Measurements from ENCODE around the gene CELSR3. TPM values are rescaled to one million over a fixed set of nuclear protein-coding genes. Genes with fewer than 3 reads are reported as not detected.

The CELSR3 gene
- total and polyA plus RNA-seq, 2 donors, result 0.48 to 0.79 TPM

DNA sequence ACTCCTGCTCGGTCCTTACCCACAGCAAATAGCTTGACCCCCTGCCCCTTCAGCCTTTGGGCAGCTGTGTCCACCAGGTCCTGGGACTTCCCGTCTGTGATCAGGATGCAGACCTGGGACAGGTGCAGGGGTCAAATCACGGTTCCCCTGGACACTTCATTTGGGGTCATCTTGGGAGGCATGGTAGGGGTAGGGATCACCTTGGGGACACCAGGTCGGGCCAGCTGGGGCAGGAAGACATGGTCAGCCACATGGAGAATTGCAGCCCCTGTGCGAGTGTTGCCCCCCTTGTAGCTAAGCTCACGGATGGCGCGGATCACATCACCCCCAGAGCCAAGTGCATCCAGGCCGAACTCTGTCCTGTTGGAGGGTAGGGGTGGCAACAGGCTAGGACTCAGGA is 69.3 kb downstream of the CELSR3 start:
- Histone ChIP-seq H3K4me1 (ENCODE audit: insufficient read depth) (no peaks in the 10 kb centered on the region), H3K36me3 (ENCODE audit: insufficient read depth) (no peaks in the 10 kb centered on the region), H3K27ac (ENCODE audit: low read depth) (no peak overlapping the region), H3K4me3 (ENCODE audit: low read depth, low read length) (no peak overlapping the region)
- DNase-seq (ENCODE audit: extremely low spot score), result no peak
- WGBS, result 94% methylated on average over 9 of the region's 9 CpGs

DNA sequence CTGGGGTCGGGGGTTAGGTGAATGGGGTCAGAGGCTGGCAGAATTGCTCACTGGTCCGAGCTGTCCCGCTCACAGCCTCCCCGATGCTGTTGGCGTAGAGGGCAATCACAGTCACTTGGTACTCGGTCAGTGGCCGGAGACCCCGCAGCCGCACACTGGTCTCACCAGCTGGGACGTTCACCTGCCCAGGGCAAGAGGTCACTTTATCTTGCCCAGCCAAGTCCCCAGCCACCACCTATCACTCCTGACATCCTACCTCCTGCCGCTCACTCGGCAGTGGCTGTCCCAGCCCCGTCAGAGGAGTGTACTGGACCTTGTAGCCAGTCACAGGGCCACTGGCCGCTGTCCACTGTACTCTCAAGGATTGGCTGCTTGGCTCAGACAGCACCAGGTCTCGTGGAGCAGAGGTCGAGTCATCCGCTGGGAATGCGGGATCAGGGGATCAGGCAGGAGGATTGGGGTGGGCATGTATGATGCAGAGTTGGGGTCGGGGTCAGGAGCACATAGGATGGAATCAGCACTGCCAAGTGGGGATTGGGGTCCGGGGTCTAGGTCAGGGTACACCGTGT is 70.1 kb downstream of the CELSR3 start:
- WGBS, result 91% methylated on average over 21 of the region's 21 CpGs
- H3K27ac ChIP-seq (ENCODE audit: low read depth), result no peak overlapping the region
- no peaks in the 10 kb centered on the region for H3K4me1 ChIP-seq (ENCODE audit: insufficient read depth)
- no peak for DNase-seq (ENCODE audit: extremely low spot score)
- no peak overlapping the region for H3K4me3 ChIP-seq (ENCODE audit: low read depth, low read length)
- no peaks in the 10 kb centered on the region for H3K36me3 ChIP-seq (ENCODE audit: insufficient read depth)

DNA sequence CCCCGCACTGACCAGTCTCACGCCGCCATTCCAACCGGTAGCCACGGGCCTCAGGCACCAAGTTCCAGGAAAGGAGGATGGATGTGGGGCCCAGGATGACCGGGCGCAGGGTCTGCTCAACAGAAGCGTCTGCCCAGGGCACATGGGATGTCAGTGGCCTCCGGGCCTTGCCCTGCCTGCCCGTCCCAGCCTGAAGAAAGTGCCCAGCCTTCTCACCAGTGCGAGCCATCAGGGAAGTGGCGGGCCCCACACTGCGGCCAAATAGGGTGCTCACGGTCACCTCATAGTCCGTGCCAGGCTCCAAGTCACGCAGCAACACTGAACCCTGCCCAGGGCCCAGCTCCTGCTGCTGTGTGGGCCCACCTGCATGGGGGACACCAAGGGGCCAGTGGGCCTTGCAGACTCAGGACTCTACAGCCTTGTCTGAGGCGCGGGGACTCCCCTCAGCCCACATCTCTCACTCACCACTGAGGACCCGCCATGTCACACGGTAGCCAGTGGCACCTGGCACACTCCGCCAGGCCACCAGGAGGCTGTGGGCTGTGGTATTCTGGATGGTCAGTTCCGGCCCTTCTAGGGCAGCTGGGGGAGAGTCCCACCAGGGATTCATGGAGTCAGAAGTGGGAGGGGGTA is 70.7 kb downstream of the CELSR3 start:
- DNase-seq (ENCODE audit: extremely low spot score), result no peak
- Histone ChIP-seq H3K4me1 (ENCODE audit: insufficient read depth) (no peaks in the 10 kb centered on the region), H3K36me3 (ENCODE audit: insufficient read depth) (no peaks in the 10 kb centered on the region), H3K4me3 (ENCODE audit: low read depth, low read length) (no peak overlapping the region), H3K27ac (ENCODE audit: low read depth) (no peak overlapping the region)
- 94% methylated on average over 22 of the region's 22 CpGs for WGBS

DNA sequence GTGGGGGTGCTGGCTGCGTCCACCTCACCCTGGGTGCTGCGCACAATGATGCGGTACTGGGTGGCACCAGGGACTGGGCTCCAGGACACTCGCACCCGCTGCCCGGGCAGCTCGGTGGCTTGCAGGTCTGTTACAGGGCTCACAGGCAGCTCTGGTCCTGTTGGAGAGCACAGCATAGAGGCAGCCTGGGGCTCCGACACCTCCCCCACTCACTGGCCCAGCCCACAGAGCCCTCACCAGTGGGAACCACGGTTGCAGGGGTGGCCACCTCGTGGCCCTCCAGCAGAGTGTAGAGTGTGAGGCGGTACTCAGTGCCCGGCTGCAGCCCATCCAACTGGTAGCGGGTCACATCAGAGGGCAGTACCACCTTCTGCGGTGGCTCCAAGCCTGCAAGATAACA is 71.2 kb downstream of the CELSR3 start:
- H3K27ac ChIP-seq (ENCODE audit: low read depth), result no peak overlapping the region
- no peaks in the 10 kb centered on the region for H3K4me1 ChIP-seq (ENCODE audit: insufficient read depth)
- no peak overlapping the region for H3K4me3 ChIP-seq (ENCODE audit: low read depth, low read length)
- DNase-seq (ENCODE audit: extremely low spot score), result no peak
- 93% methylated on average over 14 of the region's 14 CpGs for WGBS
- no peaks in the 10 kb centered on the region for H3K36me3 ChIP-seq (ENCODE audit: insufficient read depth)

DNA sequence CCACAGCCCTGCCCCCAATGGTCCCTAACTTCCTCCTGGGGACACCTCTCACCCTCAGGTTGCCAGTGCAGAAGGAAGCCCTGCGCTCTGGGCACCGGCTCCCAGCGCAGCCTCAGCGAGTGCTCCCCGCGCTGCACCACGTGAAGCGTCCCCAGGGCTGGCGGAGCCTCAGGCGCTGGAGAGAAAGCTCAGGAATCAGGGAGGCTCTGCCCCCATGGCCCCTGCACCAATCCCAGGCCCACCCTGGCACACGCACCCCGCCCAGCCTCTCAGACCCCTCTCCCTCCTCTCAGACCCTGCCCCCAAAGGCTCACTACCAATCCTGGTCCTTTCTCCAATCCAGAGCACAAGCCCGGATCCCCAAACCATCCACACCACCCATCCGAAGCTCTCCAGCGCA is 74.5 kb downstream of the CELSR3 start:
- H3K4me3 ChIP-seq (ENCODE audit: low read depth, low read length), result no peak overlapping the region
- no peaks in the 10 kb centered on the region for H3K4me1 ChIP-seq (ENCODE audit: insufficient read depth)
- no peak overlapping the region for H3K27ac ChIP-seq (ENCODE audit: low read depth)
- no peak for DNase-seq (ENCODE audit: extremely low spot score)
- WGBS, result 77% methylated on average over 15 of the region's 15 CpGs
- H3K36me3 ChIP-seq (ENCODE audit: insufficient read depth), result no peaks in the 10 kb centered on the region

DNA sequence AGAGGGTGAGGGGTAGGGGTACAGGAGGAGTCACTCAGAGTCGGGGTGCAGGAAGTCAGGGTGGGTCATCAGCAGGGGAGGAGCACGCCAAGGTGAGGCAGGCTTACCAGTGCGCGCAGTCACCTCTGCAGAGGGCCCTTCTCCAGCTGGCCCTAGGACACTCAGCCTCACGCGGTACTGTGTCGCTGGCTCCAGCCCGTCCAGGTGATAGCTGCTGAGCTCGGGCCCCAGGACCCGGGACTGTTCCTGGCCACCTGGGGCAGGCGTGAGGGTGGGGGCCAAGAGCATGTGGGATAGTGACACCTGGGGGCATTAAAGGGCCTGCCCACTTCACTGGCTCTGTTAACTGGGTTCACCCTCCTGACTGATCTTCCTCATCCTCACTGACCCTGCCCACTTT is 75.0 kb downstream of the CELSR3 start:
- WGBS, result 84% methylated on average over 11 of the region's 11 CpGs
- DNase-seq (ENCODE audit: extremely low spot score), result no peak
- H3K36me3 ChIP-seq (ENCODE audit: insufficient read depth), result no peaks in the 10 kb centered on the region

More for the DNA sequence above, 75.0 kb downstream of the CELSR3 start:
- Histone ChIP-seq H3K4me1 (ENCODE audit: insufficient read depth) (no peaks in the 10 kb centered on the region), H3K27ac (ENCODE audit: low read depth) (no peak overlapping the region), H3K4me3 (ENCODE audit: low read depth, low read length) (no peak overlapping the region)

Small RNA genes within 50 kb of the gene (small RNA-seq; reads per million reads assigned to genes)
- gene AC141002.1, result not detected

Other genes starting within 250 kb of the CELSR3 start
- gene PLXNB1, start 232.8 kb downstream of the CELSR3 start, total RNA-seq, result 22.7 TPM
- 65.7 TPM for gene PLXNB1, start 232.8 kb downstream of the CELSR3 start, polyA plus RNA-seq
- gene CCDC51, start 222.8 kb downstream of the CELSR3 start, total RNA-seq, result 6.0 TPM
- gene CCDC51, start 222.8 kb downstream of the CELSR3 start, polyA plus RNA-seq, result 17.6 TPM
- 127 TPM for gene TMA7, start 222.6 kb downstream of the CELSR3 start, total RNA-seq
- 262 TPM for gene TMA7, start 222.6 kb downstream of the CELSR3 start, polyA plus RNA-seq
- 4.7 TPM for gene ATRIP, start 216.1 kb downstream of the CELSR3 start, total RNA-seq
- gene ATRIP, start 216.1 kb downstream of the CELSR3 start, polyA plus RNA-seq, result 6.6 TPM
- 62.5 TPM for gene SHISA5, start 158.7 kb downstream of the CELSR3 start, total RNA-seq
- gene SHISA5, start 158.7 kb downstream of the CELSR3 start, polyA plus RNA-seq, result 209 TPM
- gene PFKFB4, start 106.1 kb downstream of the CELSR3 start, total RNA-seq, result 4.7 TPM
- gene PFKFB4, start 106.1 kb downstream of the CELSR3 start, polyA plus RNA-seq, result 2.4 TPM
- 0.69 TPM for gene UCN2, start 99.1 kb downstream of the CELSR3 start, total RNA-seq
- 0.81 TPM for gene UCN2, start 99.1 kb downstream of the CELSR3 start, polyA plus RNA-seq
- gene COL7A1, start 67.6 kb downstream of the CELSR3 start, total RNA-seq, result 20.0 TPM
- 19.7 TPM for gene COL7A1, start 67.6 kb downstream of the CELSR3 start, polyA plus RNA-seq
- gene UQCRC1, start 53.2 kb downstream of the CELSR3 start, total RNA-seq, result 82.4 TPM
- gene UQCRC1, start 53.2 kb downstream of the CELSR3 start, polyA plus RNA-seq, result 282 TPM
- not detected for gene TMEM89, start 41.1 kb downstream of the CELSR3 start, total RNA-seq
- not detected for gene TMEM89, start 41.1 kb downstream of the CELSR3 start, polyA plus RNA-seq
- 8.0 TPM for gene SLC26A6, start 27.4 kb downstream of the CELSR3 start, total RNA-seq
- 12.9 TPM for gene SLC26A6, start 27.4 kb downstream of the CELSR3 start, polyA plus RNA-seq
- gene NCKIPSD, start 23.0 kb upstream of the CELSR3 start, total RNA-seq, result 8.6 TPM
- 18.1 TPM for gene NCKIPSD, start 23.0 kb upstream of the CELSR3 start, polyA plus RNA-seq
- gene IP6K2, start 54.3 kb upstream of the CELSR3 start, total RNA-seq, result 75.7 TPM
- 83.2 TPM for gene IP6K2, start 54.3 kb upstream of the CELSR3 start, polyA plus RNA-seq
- gene PRKAR2A, start 185.0 kb upstream of the CELSR3 start, total RNA-seq, result 20.5 TPM
- gene PRKAR2A, start 185.0 kb upstream of the CELSR3 start, polyA plus RNA-seq, result 23.0 TPM
- gene SLC25A20, start 236.0 kb upstream of the CELSR3 start, total RNA-seq, result 11.0 TPM
- 14.1 TPM for gene SLC25A20, start 236.0 kb upstream of the CELSR3 start, polyA plus RNA-seq

Data from urinary bladder (tissue), 4 donors.